Measurements from ENCODE around the gene ANKS6.

Gene ANKS6

DNA sequence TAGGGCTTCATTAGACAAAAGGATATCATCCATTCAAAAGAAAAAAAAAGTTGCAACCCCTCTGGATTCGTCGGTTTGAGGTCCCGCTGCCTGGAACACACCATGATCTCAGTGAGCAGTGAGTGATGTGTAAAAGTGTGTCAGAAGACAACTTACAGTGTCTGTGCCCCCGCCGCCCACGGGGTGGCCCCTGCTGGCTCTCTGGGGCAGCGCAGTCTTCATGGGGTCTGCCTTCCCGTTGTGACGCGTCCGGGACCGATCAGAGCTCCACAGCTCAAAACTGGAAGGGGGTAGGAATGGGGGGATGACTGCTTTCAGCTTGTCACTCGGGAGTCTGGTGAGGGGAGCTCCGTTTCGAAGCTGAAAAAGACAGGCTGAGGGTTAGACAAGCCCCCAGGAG, 22.6 kb downstream of the ANKS6 start:
- no peak for DNase-seq
- Histone ChIP-seq H3K4me2 (ENCODE audit: insufficient read depth, low read length) (no peak overlapping the region), H4K20me1 (ENCODE audit: insufficient read depth, low read length) (no peaks in the 10 kb centered on the region), H3K4me3 (ENCODE audit: low read depth in 1 of 2, low read length in 2 of 2) (no peak overlapping the region), H2AFZ (ENCODE audit: low read depth, low read length) (no peak overlapping the region), H3K9me3 (ENCODE audit: insufficient read depth, low read length, severe bottlenecking) (no peaks in the 10 kb centered on the region), H3K27ac (ENCODE audit: low read length) (no peak overlapping the region), H3K36me3 (ENCODE audit: insufficient read depth, low read length) (no peaks in the 10 kb centered on the region; the same call in 1 of the 2 replicates), H3K9ac (ENCODE audit: low read depth, low read length) (no peak overlapping the region), H3K79me2 (ENCODE audit: insufficient read depth, low read length) (no peaks in the 10 kb centered on the region), H3K4me1 (ENCODE audit: insufficient read depth, low read length) (no peaks in the 10 kb centered on the region), H3K27me3 (ENCODE audit: insufficient read depth, low read length, poor library complexity) (no peaks in the 10 kb centered on the region)
- ATAC-seq (ENCODE audit: insufficient read depth, low read depth): no peak
- TF ChIP-seq, protein P1, sequence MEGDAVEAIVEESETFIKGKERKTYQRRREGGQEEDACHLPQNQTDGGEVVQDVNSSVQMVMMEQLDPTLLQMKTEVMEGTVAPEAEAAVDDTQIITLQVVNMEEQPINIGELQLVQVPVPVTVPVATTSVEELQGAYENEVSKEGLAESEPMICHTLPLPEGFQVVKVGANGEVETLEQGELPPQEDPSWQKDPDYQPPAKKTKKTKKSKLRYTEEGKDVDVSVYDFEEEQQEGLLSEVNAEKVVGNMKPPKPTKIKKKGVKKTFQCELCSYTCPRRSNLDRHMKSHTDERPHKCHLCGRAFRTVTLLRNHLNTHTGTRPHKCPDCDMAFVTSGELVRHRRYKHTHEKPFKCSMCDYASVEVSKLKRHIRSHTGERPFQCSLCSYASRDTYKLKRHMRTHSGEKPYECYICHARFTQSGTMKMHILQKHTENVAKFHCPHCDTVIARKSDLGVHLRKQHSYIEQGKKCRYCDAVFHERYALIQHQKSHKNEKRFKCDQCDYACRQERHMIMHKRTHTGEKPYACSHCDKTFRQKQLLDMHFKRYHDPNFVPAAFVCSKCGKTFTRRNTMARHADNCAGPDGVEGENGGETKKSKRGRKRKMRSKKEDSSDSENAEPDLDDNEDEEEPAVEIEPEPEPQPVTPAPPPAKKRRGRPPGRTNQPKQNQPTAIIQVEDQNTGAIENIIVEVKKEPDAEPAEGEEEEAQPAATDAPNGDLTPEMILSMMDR (IDR thresholded peaks at IDR 0.05; ENCODE audit: borderline replicate concordance, extremely low read depth, low read length, poor library complexity, severe bottlenecking): no peak
- no peak for TF ChIP-seq EZH2 (IDR thresholded peaks at IDR 0.05; ENCODE audit: borderline replicate concordance, low read depth, low read length, severe bottlenecking)

DNA sequence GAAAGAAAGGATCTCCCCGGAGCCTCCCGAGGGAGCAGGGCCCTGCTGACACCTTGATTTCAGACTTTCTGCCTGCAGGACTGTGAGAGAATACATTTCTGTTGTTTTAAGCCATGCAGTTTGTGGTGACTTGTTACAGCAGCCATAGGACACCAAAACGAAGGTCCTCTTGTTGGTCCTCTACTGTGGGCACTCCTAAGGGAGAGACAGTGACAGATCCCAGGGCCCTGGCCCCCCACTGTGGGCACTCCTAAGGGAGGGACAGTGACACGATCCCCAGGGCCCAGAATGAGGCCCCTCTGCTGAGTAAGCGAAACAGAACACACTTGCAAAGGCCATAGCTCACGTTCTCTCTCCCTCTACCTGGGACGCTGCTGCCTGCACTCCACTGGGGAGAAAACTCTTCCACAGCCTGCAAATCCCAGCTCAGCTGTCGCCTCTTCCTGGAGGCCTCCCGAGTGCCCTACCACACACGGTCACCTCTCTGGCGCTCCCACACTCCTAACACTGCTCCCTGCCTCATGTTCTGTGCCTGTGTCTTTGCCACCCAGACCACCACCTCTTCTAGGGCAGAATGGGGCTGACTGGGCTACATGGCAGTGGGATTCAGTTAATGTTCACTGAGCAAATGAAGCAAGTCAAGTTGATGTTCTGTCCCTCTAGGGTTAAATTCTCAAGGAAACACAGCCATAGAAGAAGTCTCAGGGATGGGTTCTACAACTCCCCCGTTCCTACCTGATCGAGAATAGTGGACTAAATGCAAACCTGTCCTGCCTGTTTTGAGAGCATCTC, 23.8 kb downstream of the ANKS6 start:
- H3K36me3 ChIP-seq (ENCODE audit: insufficient read depth, low read length): no peaks in the 10 kb centered on the region; the same call in 1 of the 2 replicates
- ATAC-seq (ENCODE audit: insufficient read depth, low read depth) (no peak), DNase-seq (no peak)
- no peak for TF ChIP-seq EZH2 (IDR thresholded peaks at IDR 0.05; ENCODE audit: borderline replicate concordance, low read depth, low read length, severe bottlenecking)
- no peaks in the 10 kb centered on the region for H3K4me1 ChIP-seq (ENCODE audit: insufficient read depth, low read length)
- no peaks in the 10 kb centered on the region for H4K20me1 ChIP-seq (ENCODE audit: insufficient read depth, low read length)
- H3K9me3 ChIP-seq (ENCODE audit: insufficient read depth, low read length, severe bottlenecking): no peaks in the 10 kb centered on the region
- H3K79me2 ChIP-seq (ENCODE audit: insufficient read depth, low read length): no peaks in the 10 kb centered on the region
- no peak overlapping the region for H2AFZ ChIP-seq (ENCODE audit: low read depth, low read length)
- H3K4me2 ChIP-seq (ENCODE audit: insufficient read depth, low read length): no peak overlapping the region
- no peak overlapping the region for H3K9ac ChIP-seq (ENCODE audit: low read depth, low read length)
- H3K27ac ChIP-seq (ENCODE audit: low read length): no peak overlapping the region
- H3K27me3 ChIP-seq (ENCODE audit: insufficient read depth, low read length, poor library complexity): no peaks in the 10 kb centered on the region
- H3K4me3 ChIP-seq (ENCODE audit: low read depth in 1 of 2, low read length in 2 of 2): no peak overlapping the region

DNA sequence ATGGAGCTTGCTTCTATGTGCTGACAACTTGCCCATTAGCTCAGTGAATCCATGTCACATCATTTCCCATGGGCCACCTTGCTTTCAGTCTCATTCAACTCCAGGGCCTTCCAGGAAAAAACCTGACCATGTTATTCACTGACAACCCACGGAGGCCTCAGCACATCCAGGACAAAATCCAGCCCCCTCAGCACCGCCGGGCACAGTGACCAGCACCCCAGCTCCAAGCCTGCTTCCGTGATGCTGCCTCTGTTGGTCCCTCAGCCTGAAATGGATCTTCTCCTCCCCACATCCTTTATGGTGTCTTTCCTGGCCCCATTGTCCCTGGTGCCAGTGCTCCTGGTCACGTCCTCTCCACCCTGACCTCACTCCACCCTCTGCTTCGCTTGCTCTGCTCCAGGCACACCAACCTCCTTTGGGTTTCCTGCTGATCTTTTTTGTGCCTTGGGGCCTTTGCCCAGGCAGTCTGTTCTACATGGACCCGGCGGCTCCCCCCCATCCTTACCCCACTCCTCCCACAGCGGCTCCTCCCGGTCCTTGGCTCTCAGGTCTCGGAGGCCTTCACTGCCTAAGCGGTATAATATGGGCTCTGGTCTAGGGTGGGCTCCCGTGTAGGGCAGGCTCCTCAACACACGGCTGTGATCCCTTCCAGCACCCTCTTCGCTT, 25.0 kb downstream of the ANKS6 start:
- Histone ChIP-seq H4K20me1 (ENCODE audit: insufficient read depth, low read length) (no peaks in the 10 kb centered on the region), H3K79me2 (ENCODE audit: insufficient read depth, low read length) (no peaks in the 10 kb centered on the region), H3K9me3 (ENCODE audit: insufficient read depth, low read length, severe bottlenecking) (no peaks in the 10 kb centered on the region), H3K4me3 (ENCODE audit: low read depth in 1 of 2, low read length in 2 of 2) (no peak overlapping the region), H3K4me1 (ENCODE audit: insufficient read depth, low read length) (no peaks in the 10 kb centered on the region), H3K27ac (ENCODE audit: low read length) (no peak overlapping the region), H2AFZ (ENCODE audit: low read depth, low read length) (no peak overlapping the region), H3K9ac (ENCODE audit: low read depth, low read length) (no peak overlapping the region), H3K4me2 (ENCODE audit: insufficient read depth, low read length) (no peak overlapping the region), H3K27me3 (ENCODE audit: insufficient read depth, low read length, poor library complexity) (no peaks in the 10 kb centered on the region), H3K36me3 (ENCODE audit: insufficient read depth, low read length) (no peaks in the 10 kb centered on the region; the same call in 1 of the 2 replicates)
- ATAC-seq (ENCODE audit: insufficient read depth, low read depth) (no peak), DNase-seq (no peak)
- no peak for TF ChIP-seq EZH2 (IDR thresholded peaks at IDR 0.05; ENCODE audit: borderline replicate concordance, low read depth, low read length, severe bottlenecking)

DNA sequence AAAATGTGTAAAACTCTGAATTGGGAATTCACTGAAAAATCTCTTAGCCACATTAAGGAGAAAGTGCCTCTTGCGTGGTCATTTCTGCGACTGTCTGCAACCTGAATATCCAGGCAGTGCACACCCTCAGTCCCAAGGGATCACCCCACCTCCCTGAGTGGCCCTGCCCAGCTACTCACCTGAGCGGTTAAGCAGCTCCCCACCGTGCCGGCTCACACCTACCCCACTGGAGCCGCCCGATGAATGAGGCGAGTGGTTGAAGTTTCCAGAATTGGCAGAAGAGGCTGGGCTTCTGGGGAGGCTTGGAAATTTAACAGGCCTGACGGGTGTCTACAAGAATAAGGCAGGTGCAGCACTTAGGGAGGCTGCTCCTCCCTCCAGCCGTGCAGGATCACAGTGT, 25.6 kb downstream of the ANKS6 start:
- Histone ChIP-seq H3K27me3 (ENCODE audit: insufficient read depth, low read length, poor library complexity) (no peaks in the 10 kb centered on the region), H3K36me3 (ENCODE audit: insufficient read depth, low read length) (no peaks in the 10 kb centered on the region; the same call in 1 of the 2 replicates), H3K79me2 (ENCODE audit: insufficient read depth, low read length) (no peaks in the 10 kb centered on the region), H3K9ac (ENCODE audit: low read depth, low read length) (no peak overlapping the region), H3K4me2 (ENCODE audit: insufficient read depth, low read length) (no peak overlapping the region), H3K9me3 (ENCODE audit: insufficient read depth, low read length, severe bottlenecking) (no peaks in the 10 kb centered on the region), H3K4me3 (ENCODE audit: low read depth in 1 of 2, low read length in 2 of 2) (no peak overlapping the region), H3K27ac (ENCODE audit: low read length) (no peak overlapping the region), H3K4me1 (ENCODE audit: insufficient read depth, low read length) (no peaks in the 10 kb centered on the region), H4K20me1 (ENCODE audit: insufficient read depth, low read length) (no peaks in the 10 kb centered on the region), H2AFZ (ENCODE audit: low read depth, low read length) (no peak overlapping the region)
- ATAC-seq (ENCODE audit: insufficient read depth, low read depth) (no peak), DNase-seq (no peak)
- TF ChIP-seq EZH2 (IDR thresholded peaks at IDR 0.05; ENCODE audit: borderline replicate concordance, low read depth, low read length, severe bottlenecking): no peak
- TF ChIP-seq, protein P1 (IDR thresholded peaks at IDR 0.05; ENCODE audit: borderline replicate concordance, extremely low read depth, low read length, poor library complexity, severe bottlenecking): no peak

Measured in DND-41 (cell line).